NCI-H748 treated with DMSO at 0.1 percent for 48 hours (cell line): ENCODE results near the gene CCDC187.
"Not testable (repeated sequence)": the region's sequence is repeated elsewhere in the genome, so short reads cannot be mapped to it uniquely, and the experiment has no call there.

Experiments used
- DNase-seq: peaks from one replicate; lab custom pipeline; 2025; lab: John Stamatoyannopoulos, UW

The CCDC187 gene

GRCh38 chr9:136266641-136267040 is 37.3 kb downstream of the CCDC187 start:
- DNase-seq = not testable (repeated sequence)

- no peak for DNase-seq
Observed at GRCh38 chr9:136265561-136266355, 38.1 kb downstream of the CCDC187 start.

- DNase-seq = no peak
Observed at GRCh38 chr9:136264441-136265405, 39.2 kb downstream of the CCDC187 start.

- DNase-seq = no peak
Observed at GRCh38 chr9:136264031-136264430, 39.9 kb downstream of the CCDC187 start.

GRCh38 chr9:136262671-136263178 is 41.2 kb downstream of the CCDC187 start:
- no peak for DNase-seq

- DNase-seq = no peak
Observed at GRCh38 chr9:136261686-136262430, 42.0 kb downstream of the CCDC187 start.

- DNase-seq = no peak
Observed at GRCh38 chr9:136260936-136261472, 42.9 kb downstream of the CCDC187 start.

- DNase-seq = no peak
Observed at GRCh38 chr9:136260521-136260920, 43.4 kb downstream of the CCDC187 start.

- no peak for DNase-seq
Observed at GRCh38 chr9:136259836-136260235, 44.1 kb downstream of the CCDC187 start.

GRCh38 chr9:136259517-136259813 is 44.4 kb downstream of the CCDC187 start:
- DNase-seq = no peak

GRCh38 chr9:136258786-136259516 is 44.9 kb downstream of the CCDC187 start:
- no peak for DNase-seq

- no peak for DNase-seq
Observed at GRCh38 chr9:136258299-136258625, 45.6 kb downstream of the CCDC187 start.

- DNase-seq = no peak
Observed at GRCh38 chr9:136257381-136258298, 46.3 kb downstream of the CCDC187 start.

GRCh38 chr9:136255896-136256890 is 47.7 kb downstream of the CCDC187 start:
- no peak for DNase-seq

GRCh38 chr9:136255166-136255538 is 48.7 kb downstream of the CCDC187 start:
- no peak for DNase-seq

- no peak for DNase-seq
Observed at GRCh38 chr9:136254381-136255165, 49.3 kb downstream of the CCDC187 start.

GRCh38 chr9:136253246-136254130 is 50.4 kb downstream of the CCDC187 start:
- DNase-seq = no peak
